Stomach smooth muscle (tissue), 2 donors: ENCODE results near the gene SUMO3.

Experiments used
- H3K27ac ChIP-seq: one replicate; pipeline ENCODE4 v1.7.0; 2013; ENCODE audit warnings: mild to moderate bottlenecking, low read length, inconsistent platforms
- H3K27me3 ChIP-seq, 2 donors: one replicate each; pipeline ENCODE4 v1.7.0; 2013; ENCODE audit warnings: low read length in 2 of 2; ENCODE audit not compliant: insufficient read depth in 2 of 2, control insufficient read depth in 1 of 2
- H3K36me3 ChIP-seq, 2 donors: one replicate each; pipeline ENCODE4 v1.7.0; 2013; ENCODE audit warnings: low read length in 2 of 2; ENCODE audit not compliant: control insufficient read depth in 2 of 2, insufficient read depth in 2 of 2
- H3K4me1 ChIP-seq: one replicate; pipeline ENCODE4 v1.7.0; 2013; ENCODE audit warnings: low read length; ENCODE audit not compliant: control insufficient read depth, insufficient read depth
- H3K4me3 ChIP-seq, 2 donors: one replicate each; pipeline ENCODE4 v1.7.0; 2013; ENCODE audit warnings: low read length in 2 of 2
- H3K9ac ChIP-seq, 2 donors: one replicate each; pipeline ENCODE4 v1.7.0; 2013; ENCODE audit warnings: low read length in 2 of 2, mild to moderate bottlenecking in 1 of 2
- H3K9me3 ChIP-seq, 2 donors: one replicate each; pipeline ENCODE4 v1.7.0; 2013; ENCODE audit warnings: low read length in 2 of 2; ENCODE audit not compliant: control insufficient read depth in 2 of 2
- donor health status: healthy.
- donor health status: Pancreatic carcinoma.

Gene SUMO3

GRCh38 chr21:44822484-44823178 lies 4.8 kb upstream of the SUMO3 start:
- Histone ChIP-seq H3K27me3 (no peaks in the 10 kb centered on the region), H3K4me1 (peaks cover 3% of the 10 kb centered on the region), H3K36me3 (no peaks in the 10 kb centered on the region), H3K9me3 (peaks cover 4 to 24% of the 10 kb centered on the region in 2 donors), H3K27ac (no peak overlapping the region), H3K9ac (no peak overlapping the region), H3K4me3 (no peak overlapping the region)

- Histone ChIP-seq H3K9me3 (peaks cover 4 to 17% of the 10 kb centered on the region in 2 donors), H3K36me3 (no peaks in the 10 kb centered on the region), H3K27ac (no peak overlapping the region), H3K9ac (no peak overlapping the region), H3K4me3 (no peak overlapping the region), H3K4me1 (peaks cover 14% of the 10 kb centered on the region), H3K27me3 (no peaks in the 10 kb centered on the region)
These were observed 3.0 kb upstream of the SUMO3 start for GRCh38 chr21:44820851-44821250.

DNA sequence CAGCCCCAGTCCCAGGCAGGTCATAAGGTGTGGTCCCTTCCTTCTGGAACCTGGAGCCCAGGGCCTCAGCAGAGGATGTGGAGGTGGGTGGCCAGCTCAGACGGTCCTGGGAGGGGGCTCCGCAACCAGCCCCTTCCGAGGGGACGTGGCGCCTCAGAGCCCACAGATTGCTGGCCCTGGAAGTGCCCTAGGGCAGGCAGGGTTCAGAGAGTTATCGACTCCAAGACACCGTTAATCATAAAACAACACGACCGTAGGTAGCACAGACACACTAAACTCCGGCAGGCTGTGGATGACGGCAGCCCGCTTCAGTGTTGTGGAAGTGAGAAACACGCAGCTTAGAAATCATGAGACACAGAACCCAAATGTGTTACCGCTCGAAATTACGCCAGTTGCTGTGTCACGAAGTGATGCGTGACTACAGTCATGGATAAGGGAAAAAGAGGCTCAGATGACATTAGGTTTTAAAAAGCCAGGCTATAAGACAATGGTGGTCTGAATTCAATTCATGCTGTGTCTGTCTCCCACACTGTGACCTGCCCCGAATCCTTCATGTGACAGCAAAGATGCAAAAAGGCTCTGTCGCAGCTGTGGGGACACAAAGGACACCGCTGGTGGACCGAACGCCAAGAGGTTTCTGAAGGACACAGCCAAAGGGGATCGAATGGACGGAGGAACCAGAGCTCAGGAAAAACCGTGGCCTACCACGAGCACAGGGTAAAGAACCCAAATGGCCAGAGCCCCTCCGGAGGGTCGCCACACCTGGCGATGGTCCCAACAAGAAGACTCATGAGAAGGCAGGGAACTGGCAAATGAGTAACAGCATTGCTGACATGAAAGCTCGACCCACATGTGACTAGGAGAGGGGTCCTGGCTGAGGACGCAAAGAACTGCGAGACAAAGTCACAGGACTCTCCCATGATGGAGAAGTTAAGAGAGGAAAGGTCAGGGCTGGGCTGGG lies 1.7 kb upstream of the SUMO3 start:
- H3K36me3 ChIP-seq: no peaks in the 10 kb centered on the region
- no peaks in the 10 kb centered on the region for H3K27me3 ChIP-seq
- H3K4me3 ChIP-seq: no peak overlapping the region
- H3K9ac ChIP-seq: no peak overlapping the region
- peaks cover 4 to 17% of the 10 kb centered on the region in 2 donors for H3K9me3 ChIP-seq
- H3K4me1 ChIP-seq: peaks cover 14% of the 10 kb centered on the region
- no peak overlapping the region for H3K27ac ChIP-seq

DNA sequence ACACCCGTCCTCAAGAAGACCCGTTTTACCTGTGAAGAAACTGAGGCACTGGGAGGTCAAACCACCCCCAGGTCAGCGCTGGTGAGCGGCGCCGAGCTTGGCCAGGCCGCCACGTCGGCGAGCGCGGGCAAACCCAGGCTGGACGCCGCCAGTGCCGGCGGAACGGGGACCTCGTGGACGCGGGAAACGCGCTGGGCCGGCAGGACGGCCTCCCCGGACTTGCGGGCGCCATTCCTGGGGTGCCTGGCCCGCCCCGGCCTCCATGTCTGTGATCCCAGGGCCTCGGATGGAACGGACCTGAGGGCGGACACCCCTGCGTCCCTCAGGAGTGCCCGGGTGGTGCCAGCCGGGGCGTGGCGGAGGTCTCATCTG lies 764 bp upstream of the SUMO3 start:
- Histone ChIP-seq H3K27ac (peak overlapping the region; percentile 62), H3K9me3 (peaks cover 4 to 17% of the 10 kb centered on the region in 2 donors), H3K9ac (peak overlapping the region; percentile 79 to 82), H3K36me3 (peaks cover 0 to 3% of the 10 kb centered on the region in 2 donors), H3K4me1 (peaks cover 14% of the 10 kb centered on the region), H3K27me3 (no peaks in the 10 kb centered on the region), H3K4me3 (peak overlapping the region; percentile 51 to 78)

- H3K4me1 ChIP-seq: peaks cover 14% of the 10 kb centered on the region
- peaks cover 4 to 16% of the 10 kb centered on the region in 2 donors for H3K9me3 ChIP-seq
- H3K4me3 ChIP-seq: peak overlapping the region; percentile 65 to 78
- peak overlapping the region; percentile 21 to 64 for H3K9ac ChIP-seq
- H3K27ac ChIP-seq: no peak overlapping the region
- peaks cover 0 to 11% of the 10 kb centered on the region in 2 donors for H3K36me3 ChIP-seq
- H3K27me3 ChIP-seq: no peaks in the 10 kb centered on the region
These were observed 369 bp downstream of the SUMO3 start for GRCh38 chr21:44817506-44817880.

GRCh38 chr21:44816761-44817505 lies 929 bp downstream of the SUMO3 start:
- Histone ChIP-seq H3K36me3 (peaks cover 0 to 11% of the 10 kb centered on the region in 2 donors), H3K9me3 (peaks cover 4 to 14% of the 10 kb centered on the region in 2 donors), H3K4me3 (peak overlapping the region; percentile 65 to 78), H3K9ac (peak overlapping the region; percentile 21 to 64), H3K4me1 (peaks cover 14% of the 10 kb centered on the region), H3K27ac (no peak overlapping the region), H3K27me3 (no peaks in the 10 kb centered on the region)

DNA sequence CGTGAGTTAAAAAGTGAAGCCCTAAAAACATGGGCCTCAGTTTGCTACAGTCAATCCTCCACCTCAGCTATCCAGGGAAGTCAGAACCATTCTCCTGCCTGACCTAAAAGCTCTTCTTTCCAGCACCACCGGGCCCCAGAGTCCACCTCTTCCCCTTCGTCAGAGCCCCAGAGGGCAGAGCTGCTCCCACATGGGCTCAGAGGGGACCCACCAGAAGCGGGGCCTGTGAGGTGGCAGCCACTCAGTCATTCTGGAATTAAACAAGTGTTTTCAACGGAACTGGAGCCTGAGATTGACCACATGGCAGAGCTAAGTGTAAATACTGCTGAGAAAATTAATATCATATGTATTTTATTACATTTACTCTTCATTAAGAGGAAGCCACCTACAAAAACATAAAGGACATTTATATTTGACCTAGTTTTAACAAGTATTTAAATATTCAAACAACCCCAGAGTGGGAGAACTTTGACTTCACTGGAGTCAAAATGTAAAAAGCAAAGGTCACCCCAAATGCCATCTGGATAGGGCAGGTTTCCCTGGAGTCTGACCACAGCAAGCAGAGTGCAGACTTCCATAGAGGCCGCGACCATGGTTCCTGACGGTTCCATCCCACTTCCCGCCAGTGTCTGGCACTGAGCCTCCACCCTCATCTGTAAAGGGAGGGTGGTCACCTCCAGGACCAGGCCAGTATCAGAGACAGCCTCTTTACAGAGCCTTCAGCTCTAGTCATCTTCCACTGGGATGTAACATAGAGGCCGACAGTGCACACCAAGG lies 1.8 kb downstream of the SUMO3 start:
- peaks cover 0 to 9% of the 10 kb centered on the region in 2 donors for H3K9me3 ChIP-seq
- H3K27ac ChIP-seq: no peak overlapping the region
- peaks cover 14% of the 10 kb centered on the region for H3K4me1 ChIP-seq
- peaks cover 0 to 11% of the 10 kb centered on the region in 2 donors for H3K36me3 ChIP-seq
- H3K9ac ChIP-seq: no peak overlapping the region
- no peaks in the 10 kb centered on the region for H3K27me3 ChIP-seq
- H3K4me3 ChIP-seq: peak overlapping the region in 1 of 2 donors; percentile 15

DNA sequence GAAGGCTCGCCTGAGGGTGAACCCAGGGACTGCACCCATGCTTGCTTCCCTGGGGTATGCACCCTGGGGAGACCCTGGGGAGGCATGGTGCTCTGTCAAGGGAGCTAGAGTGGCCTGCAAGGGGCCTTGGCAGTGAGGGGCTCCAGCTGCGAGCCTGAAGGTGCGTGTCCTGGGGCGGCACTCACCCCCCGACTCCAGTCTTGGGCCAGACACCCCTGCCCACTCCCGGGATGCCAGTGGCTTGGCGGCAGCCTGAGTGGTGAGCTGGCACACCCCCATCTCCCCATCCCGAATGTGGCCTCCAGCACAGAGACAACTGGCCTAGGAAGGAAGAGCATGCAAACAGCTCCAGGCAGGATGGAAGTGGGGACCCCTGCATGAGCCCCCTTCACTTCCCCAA lies 2.6 kb downstream of the SUMO3 start:
- Histone ChIP-seq H3K36me3 (peaks cover 6 to 13% of the 10 kb centered on the region in 2 donors), H3K9ac (no peak overlapping the region), H3K27ac (no peak overlapping the region), H3K27me3 (no peaks in the 10 kb centered on the region), H3K4me1 (peaks cover 16% of the 10 kb centered on the region), H3K4me3 (no peak overlapping the region), H3K9me3 (peaks cover 0 to 9% of the 10 kb centered on the region in 2 donors)

DNA sequence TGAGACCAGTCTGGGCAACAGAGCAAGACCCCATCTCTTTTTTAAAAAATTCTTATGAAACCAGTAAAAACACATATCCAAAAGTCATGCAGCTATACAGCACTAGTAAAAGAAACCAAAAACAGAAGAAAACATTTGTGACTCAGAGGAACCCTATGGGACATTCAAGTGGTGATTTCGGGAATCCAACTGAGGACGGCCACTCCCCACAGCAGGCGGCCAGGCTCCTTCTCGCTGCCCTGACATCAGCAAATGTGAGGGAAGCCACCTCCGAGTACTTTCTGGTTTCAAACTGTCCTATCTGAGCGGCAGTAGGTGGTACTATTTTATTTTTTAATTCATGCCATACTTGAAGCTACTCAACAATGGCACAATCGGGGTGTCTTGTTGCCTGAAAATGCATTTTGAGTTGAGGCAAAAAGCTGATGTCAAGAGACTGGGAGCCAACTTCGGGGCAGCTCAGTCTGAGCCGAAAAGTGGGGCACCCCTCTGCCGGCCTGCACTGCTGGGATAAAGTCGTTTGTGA lies 3.3 kb downstream of the SUMO3 start:
- Histone ChIP-seq H3K9ac (no peak overlapping the region), H3K27me3 (no peaks in the 10 kb centered on the region), H3K4me1 (peaks cover 16% of the 10 kb centered on the region), H3K27ac (no peak overlapping the region), H3K4me3 (no peak overlapping the region), H3K36me3 (peaks cover 12 to 18% of the 10 kb centered on the region in 2 donors), H3K9me3 (peaks cover 0 to 4% of the 10 kb centered on the region in 2 donors)
